Choroid plexus epithelial cell (primary cell): ENCODE measurements around the gene PLXNA2.

Experiments
- DNase-seq: peaks from one replicate; pipeline ENCODE4 v3.0.0-alpha.2; 2010; ENCODE audit warnings: low read depth
- H3K4me3 ChIP-seq: 2 replicates; pipeline ENCODE4 v1.5.1; 2011; ENCODE audit warnings: low read depth, mild to moderate bottlenecking, control low read depth, low read length, moderate library complexity
- TF ChIP-seq, protein P1 (sequence below): conservative IDR thresholded peaks from 2 replicates; pipeline ENCODE4 v1.5.1; 2011; ENCODE audit warnings: low read depth, mild to moderate bottlenecking, control low read depth, inconsistent platforms, low read length, moderate library complexity

Gene PLXNA2

DNA sequence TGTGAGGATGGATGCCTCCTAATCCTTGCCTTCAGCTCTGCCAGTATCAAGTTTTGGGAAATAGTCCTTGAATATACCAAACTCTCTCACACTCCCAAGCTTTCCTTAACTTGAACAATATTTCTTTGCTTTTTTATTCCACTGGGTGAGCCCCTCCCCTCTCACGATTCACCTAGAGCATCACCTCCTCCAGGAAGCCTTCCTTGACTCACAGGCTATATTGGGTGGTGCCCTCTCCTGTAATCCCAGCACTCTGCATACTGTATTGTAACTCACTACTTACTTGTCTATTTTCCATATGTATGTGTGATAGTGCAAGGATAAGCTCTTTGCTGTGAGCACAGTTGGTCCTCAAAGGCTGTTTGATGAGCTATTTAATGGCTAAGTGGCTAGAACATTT is 114.7 kb downstream of the PLXNA2 start:
- TF ChIP-seq, protein P1, sequence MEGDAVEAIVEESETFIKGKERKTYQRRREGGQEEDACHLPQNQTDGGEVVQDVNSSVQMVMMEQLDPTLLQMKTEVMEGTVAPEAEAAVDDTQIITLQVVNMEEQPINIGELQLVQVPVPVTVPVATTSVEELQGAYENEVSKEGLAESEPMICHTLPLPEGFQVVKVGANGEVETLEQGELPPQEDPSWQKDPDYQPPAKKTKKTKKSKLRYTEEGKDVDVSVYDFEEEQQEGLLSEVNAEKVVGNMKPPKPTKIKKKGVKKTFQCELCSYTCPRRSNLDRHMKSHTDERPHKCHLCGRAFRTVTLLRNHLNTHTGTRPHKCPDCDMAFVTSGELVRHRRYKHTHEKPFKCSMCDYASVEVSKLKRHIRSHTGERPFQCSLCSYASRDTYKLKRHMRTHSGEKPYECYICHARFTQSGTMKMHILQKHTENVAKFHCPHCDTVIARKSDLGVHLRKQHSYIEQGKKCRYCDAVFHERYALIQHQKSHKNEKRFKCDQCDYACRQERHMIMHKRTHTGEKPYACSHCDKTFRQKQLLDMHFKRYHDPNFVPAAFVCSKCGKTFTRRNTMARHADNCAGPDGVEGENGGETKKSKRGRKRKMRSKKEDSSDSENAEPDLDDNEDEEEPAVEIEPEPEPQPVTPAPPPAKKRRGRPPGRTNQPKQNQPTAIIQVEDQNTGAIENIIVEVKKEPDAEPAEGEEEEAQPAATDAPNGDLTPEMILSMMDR = no peak
- H3K4me3 ChIP-seq = no peak overlapping the region
- DNase-seq = no peak

- H3K4me3 ChIP-seq = no peak overlapping the region
- TF ChIP-seq, protein P1 = no peak
- no peak for DNase-seq
Measured at GRCh38 chr1:208129060-208129459, 115.1 kb downstream of the PLXNA2 start.

DNA sequence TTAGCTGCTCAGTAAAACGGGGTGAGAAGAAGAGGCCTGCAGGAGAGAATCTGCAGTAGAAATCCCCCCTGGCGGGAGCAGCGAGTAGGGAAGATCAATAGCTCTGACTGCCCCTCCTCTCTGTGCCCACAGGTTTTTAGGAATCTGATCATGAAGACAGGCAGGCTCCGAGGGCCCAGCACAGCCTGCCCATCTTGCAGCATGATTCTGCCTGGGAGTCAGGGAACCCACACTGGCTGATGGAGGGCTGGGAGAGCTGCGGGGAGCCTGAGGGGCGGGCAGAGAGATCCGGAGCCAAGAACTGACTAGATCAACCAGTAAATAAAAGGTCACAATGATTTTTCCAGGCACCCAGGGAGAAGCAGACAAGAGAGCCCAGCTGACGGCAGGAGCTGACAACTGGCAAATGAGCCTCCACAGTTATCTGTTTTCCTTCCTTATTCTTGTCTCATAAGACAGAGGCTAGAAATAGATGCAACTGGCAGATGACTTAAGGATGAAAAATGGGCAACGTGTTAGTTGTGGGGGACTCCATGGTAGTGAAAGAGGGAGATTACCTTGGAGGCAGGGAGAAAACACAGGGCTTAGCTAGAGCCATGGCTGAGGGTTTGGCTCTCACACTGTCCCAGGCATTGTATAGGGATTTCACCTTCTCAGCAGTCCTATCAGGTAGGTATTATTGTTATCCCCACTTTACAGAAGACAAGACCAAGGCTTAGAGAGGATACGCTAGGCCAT is 116.2 kb downstream of the PLXNA2 start:
- peak; percentile 46 for DNase-seq
- H3K4me3 ChIP-seq = no peak overlapping the region
- TF ChIP-seq, protein P1 = no peak

DNA sequence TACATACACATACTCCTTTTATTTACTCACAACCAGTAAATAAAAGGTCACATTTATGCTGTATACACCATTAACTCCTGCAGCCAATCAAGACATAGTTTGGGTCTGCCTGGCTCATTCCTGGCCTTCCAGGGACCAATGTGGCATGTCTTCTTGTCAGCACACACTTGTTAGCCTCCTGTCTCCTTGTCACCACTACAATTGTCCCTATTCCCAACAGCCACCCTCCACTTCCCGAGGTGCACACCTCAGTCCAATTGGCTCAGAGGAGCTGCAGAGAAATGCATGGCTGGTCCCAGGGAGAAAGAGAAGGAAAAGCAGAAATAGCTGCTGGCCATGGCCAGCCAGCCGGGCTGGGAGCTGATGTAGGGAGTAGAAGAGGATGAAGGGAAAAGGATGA is 116.9 kb downstream of the PLXNA2 start:
- no peak for DNase-seq
- TF ChIP-seq, protein P1 = no peak
- H3K4me3 ChIP-seq = no peak overlapping the region

DNA sequence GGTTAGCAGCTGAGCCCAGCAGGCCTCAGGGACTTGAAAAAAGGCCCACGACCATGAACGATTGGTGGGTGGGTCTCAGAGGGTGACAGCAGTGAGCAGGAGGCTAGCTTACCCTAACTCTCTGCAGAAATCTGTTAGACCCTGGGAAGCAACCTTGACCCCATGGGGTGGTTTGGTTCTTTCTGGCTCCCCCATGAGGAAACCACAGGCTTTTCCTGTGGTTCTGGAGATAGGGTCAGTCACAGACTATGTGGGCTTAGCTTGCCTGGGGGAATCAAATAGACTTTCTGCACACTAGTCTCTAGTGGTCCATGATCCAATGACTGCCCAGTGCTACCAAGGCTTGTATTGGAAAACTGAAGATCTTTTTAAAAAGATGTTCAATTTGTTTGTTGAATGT is 118.1 kb downstream of the PLXNA2 start:
- no peak for DNase-seq
- H3K4me3 ChIP-seq = no peak overlapping the region
- TF ChIP-seq, protein P1 = no peak

GRCh38 chr1:208122612-208123358 is 121.4 kb downstream of the PLXNA2 start:
- TF ChIP-seq, protein P1 = no peak
- no peak overlapping the region for H3K4me3 ChIP-seq
- no peak for DNase-seq
